Tongue (tissue), 2 donors: ENCODE results near the gene LDHAL6B. TPM values are rescaled to one million over a fixed set of nuclear protein-coding genes. Genes with fewer than 3 reads are reported as not detected.

Experiments
- DNase-seq: peaks from one replicate; pipeline ENCODE4 v3.0.0-alpha.2; 2015
- total RNA-seq: library from RNA; depleted of rRNA; stranded (reverse); fragments of >200 nt; gene quantifications from one replicate; pipeline ENCODE4 v1.2.3, GENCODE V29; 2014

LDHAL6B gene
- total RNA-seq, 1 donor from 2014 or later, result not detected

DNA sequence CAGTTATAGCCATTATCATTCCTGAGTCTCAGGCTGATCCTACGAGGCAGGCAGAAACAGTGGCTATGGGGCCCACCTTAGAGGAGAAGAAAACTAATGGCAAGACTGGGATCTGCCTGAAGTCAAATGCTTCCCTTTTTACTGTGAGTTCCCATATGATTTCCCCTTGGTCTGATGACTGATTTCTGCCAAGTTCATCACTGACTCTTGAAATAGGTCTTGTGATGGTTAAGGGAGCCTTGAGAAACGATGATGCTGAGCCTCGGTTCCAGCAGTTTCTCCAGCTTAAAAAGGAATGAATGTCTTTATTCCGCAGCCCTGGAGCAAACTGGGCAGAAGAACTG, 29.4 kb upstream of the LDHAL6B start:
- DNase-seq, result no peak

GRCh38 chr15:59178151-59178695, 28.4 kb upstream of the LDHAL6B start:
- peak; percentile 86 for DNase-seq

GRCh38 chr15:59179717-59180116, 26.9 kb upstream of the LDHAL6B start:
- no peak for DNase-seq

DNA sequence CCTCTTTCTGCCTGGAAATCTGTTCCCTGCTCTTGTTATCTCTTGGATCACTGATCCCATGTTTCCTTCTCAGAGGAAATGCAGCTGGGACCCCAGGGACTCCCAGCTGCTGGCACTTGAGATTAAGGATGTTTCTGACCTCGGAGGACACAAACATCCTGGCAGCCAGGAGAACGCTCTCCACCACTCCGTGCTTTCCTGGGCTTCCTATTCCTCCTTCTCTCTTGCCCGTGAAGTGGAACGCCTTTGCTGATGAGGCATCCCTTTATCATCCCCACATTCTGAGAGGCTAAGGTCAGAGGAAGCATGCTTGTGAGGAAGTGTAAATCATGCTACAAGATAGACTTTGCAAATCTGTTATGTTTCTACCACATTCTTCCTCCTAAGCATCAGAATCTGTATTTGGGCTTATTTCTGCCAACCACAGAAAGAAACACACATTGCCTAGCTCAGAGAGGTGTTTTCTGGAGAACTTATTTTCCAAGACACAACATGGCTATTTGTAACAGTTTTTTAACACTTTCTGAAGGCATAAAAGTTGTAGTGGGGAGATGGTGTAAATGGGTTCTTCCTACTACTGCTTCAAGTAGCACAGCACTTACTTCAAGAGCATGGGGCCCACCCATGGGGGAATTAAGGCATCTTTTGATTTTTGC, 25.6 kb upstream of the LDHAL6B start:
- no peak for DNase-seq

- no peak for DNase-seq
These were observed 20.9 kb upstream of the LDHAL6B start for GRCh38 chr15:59185725-59186124.

DNA sequence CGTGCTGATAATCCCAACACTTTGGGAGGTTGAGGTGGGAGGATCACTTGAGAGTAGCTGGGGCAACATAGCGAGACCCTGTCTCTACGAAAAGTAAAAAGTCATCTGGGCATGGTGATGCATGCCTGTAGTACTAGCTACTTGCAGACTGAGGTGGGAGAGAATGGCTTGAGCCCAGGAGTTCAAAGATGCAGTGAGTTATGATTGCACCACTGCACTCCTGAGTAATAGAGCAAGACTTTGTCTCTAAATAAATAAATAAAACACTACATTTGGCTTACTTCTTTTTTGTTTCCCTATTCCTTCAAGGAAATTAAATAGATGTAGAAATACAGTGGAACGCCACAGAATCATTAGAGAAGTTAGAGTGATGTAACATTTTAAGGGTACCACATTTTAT, 20.1 kb upstream of the LDHAL6B start:
- DNase-seq, result no peak

DNA sequence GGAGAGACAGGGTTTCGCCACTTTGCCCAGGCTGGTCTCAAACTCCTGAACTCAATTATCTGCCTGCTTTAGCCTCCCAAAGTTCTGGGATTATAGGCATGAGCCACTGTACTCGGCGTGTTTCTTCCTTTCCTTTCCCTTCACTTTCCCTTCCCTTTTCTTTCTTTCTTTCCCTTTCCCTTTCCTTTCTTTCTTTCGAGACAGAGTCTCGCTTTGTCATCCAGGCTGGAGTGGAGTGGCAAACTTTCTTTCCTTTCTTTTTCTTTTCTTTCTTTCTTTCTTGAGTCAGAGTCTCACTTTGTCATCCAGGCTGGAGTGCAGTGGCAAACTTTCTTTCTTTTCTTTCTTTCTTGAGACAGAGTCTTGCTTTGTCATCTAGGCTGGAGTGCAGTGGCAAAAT, 17.4 kb upstream of the LDHAL6B start:
- no peak for DNase-seq

- DNase-seq, result no peak
These were observed 16.4 kb upstream of the LDHAL6B start for GRCh38 chr15:59190291-59190690.

GRCh38 chr15:59191855-59192237, 14.8 kb upstream of the LDHAL6B start:
- no peak for DNase-seq

- no peak for DNase-seq
These were observed 11.9 kb upstream of the LDHAL6B start for GRCh38 chr15:59194639-59195325.

GRCh38 chr15:59196416-59196815, 10.2 kb upstream of the LDHAL6B start:
- no peak for DNase-seq

DNA sequence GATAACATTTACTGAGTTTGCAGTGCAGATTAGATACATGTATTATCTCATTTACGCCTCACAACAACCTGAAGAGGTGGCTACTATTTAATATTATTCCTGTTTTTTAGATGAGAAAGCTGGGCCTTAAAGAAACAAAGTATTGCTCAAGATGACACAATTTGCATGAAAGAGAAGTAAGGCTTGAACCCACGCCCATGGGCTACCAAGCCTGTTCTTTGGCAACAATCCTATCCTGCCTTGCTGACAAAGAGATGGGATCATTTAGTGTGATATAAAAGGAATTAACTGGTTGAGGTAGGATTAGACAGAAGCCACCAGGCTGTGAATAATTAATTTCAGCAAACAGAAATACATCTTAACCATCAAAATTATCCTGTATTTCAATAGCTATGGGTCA, 9.2 kb upstream of the LDHAL6B start:
- no peak for DNase-seq

GRCh38 chr15:59199626-59200465, 6.8 kb upstream of the LDHAL6B start:
- DNase-seq, result no peak

DNA sequence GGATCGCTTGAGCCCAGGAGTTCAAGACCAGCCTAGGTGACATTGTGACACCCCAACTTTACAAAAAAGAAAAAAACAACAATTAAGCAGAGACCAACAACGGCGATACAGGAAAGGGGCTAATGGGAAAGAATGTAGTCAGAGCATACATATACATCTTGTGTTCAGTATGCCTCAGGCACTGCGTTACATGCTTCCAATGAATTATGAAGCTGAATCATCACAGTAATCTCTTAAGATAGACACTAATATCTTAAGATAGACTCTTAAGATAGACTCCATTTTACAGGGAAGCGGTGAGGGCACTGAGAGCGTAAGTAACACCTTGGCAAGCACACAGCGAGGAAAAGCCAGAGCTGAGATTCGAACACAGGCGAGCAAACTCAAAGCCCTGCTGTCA, 6.1 kb upstream of the LDHAL6B start:
- DNase-seq, result no peak

DNA sequence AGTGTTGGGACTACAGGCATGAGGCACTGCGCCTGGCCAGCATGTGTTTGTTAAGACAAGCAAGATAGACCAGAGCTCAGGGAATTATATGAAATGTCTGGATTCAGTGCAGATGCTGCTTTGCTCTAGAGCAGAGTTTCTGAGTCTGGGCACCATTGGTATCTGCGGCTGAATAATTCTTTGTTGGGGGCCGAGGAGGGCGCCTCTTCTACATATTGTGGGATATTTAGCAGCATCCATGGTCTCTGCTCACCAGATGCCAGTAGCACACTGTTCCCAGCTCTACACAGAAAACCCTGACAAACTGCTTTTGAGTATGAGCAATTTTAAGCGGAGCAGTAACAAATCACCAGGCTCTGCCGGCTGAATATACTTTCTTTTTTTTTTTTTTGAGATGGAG, 3.6 kb upstream of the LDHAL6B start:
- no peak for DNase-seq

DNA sequence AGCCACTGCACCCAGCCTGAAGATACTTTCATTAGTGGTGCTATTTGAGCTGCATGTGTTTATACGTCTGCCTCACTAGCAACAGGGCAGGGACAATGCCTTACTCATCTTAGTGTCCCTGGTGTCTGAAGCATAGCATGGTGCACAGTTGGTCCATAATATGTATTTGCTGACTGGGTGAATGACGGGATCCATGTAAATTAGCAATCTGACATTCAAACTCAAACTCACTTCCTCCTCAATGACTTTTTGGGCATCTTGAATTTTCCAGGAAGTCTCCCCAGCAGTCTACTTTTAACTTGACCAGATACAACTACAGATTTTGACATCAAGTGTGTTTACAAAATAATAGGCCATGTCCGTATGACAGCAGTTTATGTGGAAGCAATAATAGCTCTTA, 3.0 kb upstream of the LDHAL6B start:
- no peak for DNase-seq

DNA sequence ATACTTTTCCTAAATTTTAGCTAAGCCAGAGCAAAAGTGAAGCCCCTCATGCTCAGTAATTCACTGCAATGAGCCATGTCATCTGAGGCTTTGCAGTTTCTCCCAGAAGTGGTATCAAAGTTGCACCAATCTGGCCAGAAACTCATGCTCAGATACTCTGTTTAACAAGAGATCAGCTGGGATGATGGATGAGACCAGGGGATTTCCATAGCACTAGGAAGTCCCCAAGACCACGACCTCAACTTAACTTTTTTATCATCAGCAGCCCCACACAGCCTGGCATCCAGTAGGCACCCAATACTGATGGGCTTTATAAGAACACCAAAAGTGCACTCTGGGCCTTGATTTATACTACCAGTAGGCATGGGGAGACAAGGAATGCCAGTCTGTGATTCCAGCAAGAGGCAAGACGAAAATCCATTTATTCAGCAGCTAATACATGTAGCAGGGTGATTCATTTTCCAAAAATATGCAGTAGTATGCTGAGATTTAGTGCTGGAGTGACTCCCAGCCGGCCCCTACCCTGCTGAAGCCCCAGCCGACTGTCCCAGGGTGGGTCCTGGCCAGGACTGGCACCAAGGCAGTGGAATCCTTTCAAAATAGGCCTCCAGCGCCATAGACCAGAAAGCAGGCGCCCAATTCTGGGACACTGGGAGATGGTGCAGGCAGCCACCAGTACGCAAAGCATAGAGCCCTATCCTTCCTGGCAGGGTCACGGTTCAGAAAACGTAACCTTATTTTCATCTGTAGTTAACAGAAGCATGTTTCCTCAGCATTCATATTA, 612 bp upstream of the LDHAL6B start:
- DNase-seq, result no peak

DNA sequence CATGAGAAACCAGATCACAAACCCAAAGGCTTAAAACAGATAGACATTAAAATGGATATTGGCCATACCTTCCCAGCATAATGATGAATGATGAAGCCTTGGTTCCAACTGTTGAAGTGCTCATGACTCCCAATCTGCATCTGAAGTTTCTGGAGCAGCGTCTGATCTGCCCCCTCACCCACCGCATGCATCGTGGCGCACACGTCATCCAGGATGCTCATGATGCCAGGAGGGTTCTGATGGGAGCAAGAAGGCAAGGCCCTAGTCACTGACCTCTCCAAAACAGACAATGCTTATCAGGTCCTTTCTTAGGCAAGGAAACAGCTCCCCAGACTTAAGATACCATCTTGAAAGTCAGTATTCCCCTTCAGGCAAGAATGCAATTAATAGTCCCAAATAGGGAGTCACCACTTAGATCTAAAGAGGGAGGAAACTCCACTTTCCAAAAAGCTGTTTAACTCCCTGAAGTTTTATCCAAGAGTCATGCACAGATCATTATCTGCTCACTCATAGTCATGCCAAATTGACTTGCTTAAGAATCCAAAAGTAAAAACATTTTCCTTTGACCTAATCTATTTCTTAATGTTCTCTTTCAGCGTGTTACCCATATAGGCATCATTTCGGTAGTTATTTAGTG, 2.1 kb downstream of the LDHAL6B start:
- no peak for DNase-seq

- no peak for DNase-seq
These were observed 3.5 kb downstream of the LDHAL6B start for GRCh38 chr15:59210186-59210585.

DNA sequence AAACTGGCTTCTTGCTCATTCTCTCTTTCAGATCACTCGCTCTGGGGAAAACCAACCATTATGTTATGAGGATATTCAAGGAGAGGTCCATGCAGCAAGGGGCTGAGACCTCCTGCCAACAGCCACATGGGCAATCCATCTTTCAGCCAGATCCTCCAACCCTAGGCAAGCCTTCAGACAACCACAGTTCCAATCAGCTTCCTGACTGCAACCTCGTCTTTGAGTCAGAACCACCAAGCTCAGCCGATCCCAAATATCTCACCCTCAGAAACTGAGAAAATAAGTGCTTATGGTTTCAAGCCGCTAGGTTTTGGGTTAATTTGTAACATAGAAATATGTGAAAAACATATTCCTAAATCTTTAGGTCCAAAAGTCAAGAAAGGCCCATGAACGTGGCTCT, 10.3 kb downstream of the LDHAL6B start:
- no peak for DNase-seq

DNA sequence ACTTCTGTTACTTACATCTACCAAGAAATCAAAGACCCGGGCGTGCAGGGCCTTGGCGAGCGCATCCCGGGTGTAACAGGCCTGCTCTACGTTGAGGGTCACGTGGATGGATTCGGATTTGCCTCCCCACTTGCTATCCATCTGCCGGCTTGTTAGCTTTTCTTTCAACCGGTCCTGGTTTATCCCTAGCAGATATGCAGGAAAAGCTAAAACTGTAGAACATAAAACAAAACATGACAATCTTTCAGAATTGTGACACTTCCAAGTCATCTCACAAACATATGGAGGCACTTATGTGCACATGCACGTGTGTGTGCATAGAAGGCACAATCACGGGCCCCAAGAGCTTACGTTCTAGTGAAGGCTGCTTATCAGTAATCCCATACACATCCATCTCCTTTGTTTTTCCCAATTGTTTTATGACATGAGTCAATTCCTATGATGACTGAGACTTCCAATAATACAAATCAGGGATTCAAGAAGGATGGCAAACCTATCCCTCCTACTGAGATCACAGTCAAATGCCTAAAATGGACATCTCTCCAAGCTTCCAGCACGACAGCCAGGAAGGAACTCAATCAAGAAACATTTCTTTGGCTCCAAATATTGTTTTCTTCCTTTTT, 11.3 kb downstream of the LDHAL6B start:
- DNase-seq, result no peak
